ENCODE data around the gene SLC34A1.
"Not testable (repeated sequence)": the region's sequence is repeated elsewhere in the genome, so short reads cannot be mapped to it uniquely, and the experiment has no call there.

- TF ChIP-seq CTCF, POLR2A (IDR thresholded peaks at IDR 0.05): not testable (repeated sequence)
These were observed 8.7 kb upstream of the SLC34A1 start for GRCh38 chr5:177375516-177375915.

All from thyroid gland (tissue), 4 donors.